ENCODE measurements around the gene BDKRB2.

Gene BDKRB2

GRCh38 chr14:96284008-96284407 is 79.4 kb downstream of the BDKRB2 start:
- TF ChIP-seq CTCF (IDR thresholded peaks at IDR 0.05): no peak
- DNase-seq (ENCODE audit: low spot score): no peak
- Histone ChIP-seq H3K27ac (no peak overlapping the region), H3K4me3 (no peak overlapping the region)

DNA sequence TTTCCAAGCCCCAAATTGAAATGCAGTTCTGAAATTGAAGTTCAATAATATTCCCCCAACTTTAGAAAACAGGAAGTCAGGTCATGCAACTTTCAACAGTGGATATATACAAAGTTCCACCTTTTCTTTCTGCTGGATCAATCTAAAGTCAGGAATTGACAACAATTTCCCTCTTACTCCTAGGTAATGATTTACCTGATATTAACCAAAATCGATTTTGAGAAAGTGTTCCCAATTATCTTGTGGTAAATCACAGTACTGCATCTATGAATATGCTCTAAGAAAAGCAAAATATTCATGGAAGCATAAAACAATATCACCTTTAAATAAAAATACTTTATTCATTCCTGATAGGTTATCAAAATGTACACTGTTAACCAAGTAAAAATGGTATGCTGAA is 79.8 kb downstream of the BDKRB2 start:
- no peak for TF ChIP-seq CTCF (IDR thresholded peaks at IDR 0.05)
- DNase-seq (ENCODE audit: low spot score): no peak
- Histone ChIP-seq H3K27ac (no peak overlapping the region), H3K4me3 (no peak overlapping the region)

GRCh38 chr14:96285667-96286066 is 81.0 kb downstream of the BDKRB2 start:
- no peak overlapping the region for H3K4me3 ChIP-seq
- H3K27ac ChIP-seq: no peak overlapping the region
- TF ChIP-seq CTCF (IDR thresholded peaks at IDR 0.05): no peak
- no peak for DNase-seq (ENCODE audit: low spot score)

- TF ChIP-seq CTCF (IDR thresholded peaks at IDR 0.05): no peak
- Histone ChIP-seq H3K4me3 (no peak overlapping the region), H3K27ac (no peak overlapping the region)
- DNase-seq (ENCODE audit: low spot score): no peak
These were observed 81.6 kb downstream of the BDKRB2 start for GRCh38 chr14:96286251-96286650.

GRCh38 chr14:96287856-96288255 is 83.2 kb downstream of the BDKRB2 start:
- H3K4me3 ChIP-seq: no peak overlapping the region
- H3K27ac ChIP-seq: no peak overlapping the region
- TF ChIP-seq CTCF (IDR thresholded peaks at IDR 0.05): no peak
- no peak for DNase-seq (ENCODE audit: low spot score)

Data from coronary artery (tissue), 2 donors.